Adrenal gland (tissue), 5 donors: Measurements from ENCODE around the gene KCNAB1.

ENCODE experiments used
- POLR2A ChIP-seq, 2 donors: fragments of 450-650 bp; IDR thresholded peaks; one replicate each; pipeline ENCODE4 v1.6.1; 2017; ENCODE audit warnings: antibody characterized with exemption in 2 of 2, mild to moderate bottlenecking in 2 of 2, moderate library complexity in 1 of 2
- TF ChIP-seq, protein P1 (sequence below), 6 experiments: fragments of 450-650 bp in 4 of 6; fragments of 200-600 bp in 2 of 6; sonication (generic) in 1 of 6; IDR thresholded peaks; 1 replicate in 5 of 6; 2 replicates in 1 of 6; pipeline versions ENCODE4 v1.5.1 to v1.8.0; 2016 to 2021; ENCODE audit warnings: antibody characterized with exemption in 6 of 6, mild to moderate bottlenecking in 2 of 6, moderate library complexity in 1 of 6
- donor health status: DM: no; HTN: no; CAD: no.

DNA sequence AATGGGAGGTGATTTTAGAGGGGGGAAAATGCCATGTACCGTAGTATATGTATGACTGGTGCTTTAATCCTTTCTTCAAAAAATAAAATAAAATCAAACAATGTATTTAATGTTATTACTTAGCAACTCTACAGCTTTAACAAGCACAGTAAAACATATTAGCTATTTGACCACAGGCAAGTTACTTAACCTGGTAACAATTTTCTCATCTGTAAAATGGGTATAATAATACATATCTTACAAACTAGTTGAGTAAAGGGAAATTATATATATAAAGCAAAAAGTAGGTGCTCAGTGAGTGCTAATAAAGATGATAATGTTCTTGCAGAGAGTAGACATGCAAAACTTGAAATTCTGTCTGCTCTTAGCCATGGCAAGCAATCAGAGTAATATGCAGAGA lies 406.7 kb downstream of the KCNAB1 start:
- TF ChIP-seq, protein P1, sequence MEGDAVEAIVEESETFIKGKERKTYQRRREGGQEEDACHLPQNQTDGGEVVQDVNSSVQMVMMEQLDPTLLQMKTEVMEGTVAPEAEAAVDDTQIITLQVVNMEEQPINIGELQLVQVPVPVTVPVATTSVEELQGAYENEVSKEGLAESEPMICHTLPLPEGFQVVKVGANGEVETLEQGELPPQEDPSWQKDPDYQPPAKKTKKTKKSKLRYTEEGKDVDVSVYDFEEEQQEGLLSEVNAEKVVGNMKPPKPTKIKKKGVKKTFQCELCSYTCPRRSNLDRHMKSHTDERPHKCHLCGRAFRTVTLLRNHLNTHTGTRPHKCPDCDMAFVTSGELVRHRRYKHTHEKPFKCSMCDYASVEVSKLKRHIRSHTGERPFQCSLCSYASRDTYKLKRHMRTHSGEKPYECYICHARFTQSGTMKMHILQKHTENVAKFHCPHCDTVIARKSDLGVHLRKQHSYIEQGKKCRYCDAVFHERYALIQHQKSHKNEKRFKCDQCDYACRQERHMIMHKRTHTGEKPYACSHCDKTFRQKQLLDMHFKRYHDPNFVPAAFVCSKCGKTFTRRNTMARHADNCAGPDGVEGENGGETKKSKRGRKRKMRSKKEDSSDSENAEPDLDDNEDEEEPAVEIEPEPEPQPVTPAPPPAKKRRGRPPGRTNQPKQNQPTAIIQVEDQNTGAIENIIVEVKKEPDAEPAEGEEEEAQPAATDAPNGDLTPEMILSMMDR (IDR thresholded peaks at IDR 0.05): no peak
- no peak for TF ChIP-seq POLR2A (IDR thresholded peaks at IDR 0.05)
